ENCODE measurements around the gene LRRC3.

DNA sequence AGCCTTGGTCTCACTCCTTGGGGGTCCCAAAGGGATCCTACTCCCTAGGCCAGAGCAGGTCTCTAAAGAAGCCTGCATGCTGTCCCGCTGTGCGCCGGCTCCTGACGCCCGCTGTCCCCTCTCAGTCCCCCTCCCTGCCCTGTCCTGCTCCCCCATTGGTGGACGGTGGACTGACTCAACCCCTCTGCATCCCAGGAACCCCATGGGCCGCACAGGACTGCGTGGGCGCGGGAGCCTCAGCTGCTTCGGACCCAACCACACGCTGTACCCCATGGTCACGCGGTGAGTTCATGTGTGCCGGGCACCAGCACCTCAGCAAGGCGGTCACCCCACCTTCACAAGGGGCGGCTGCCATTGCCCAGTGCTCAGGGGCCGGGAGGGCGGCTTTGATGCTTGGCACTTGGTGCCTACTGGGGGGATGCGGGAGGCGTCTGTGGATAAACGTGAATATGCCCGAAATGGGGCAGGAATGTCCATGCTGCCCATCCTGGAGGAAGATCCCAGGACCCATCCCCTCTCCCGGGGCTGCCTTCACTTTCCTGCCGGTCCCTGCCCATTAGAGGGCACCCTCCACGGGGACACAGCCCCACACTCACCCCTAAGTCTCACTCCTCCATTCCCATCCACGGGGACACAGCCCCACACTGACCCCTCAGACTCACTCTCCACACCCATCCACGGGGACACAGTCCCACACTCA is 20.2 kb upstream of the LRRC3 start:
- TF ChIP-seq ZFP30 (CRISPR knock-in tag; IDR thresholded peaks at IDR 0.05) (no peak), ARNTL (CRISPR knock-in tag; IDR thresholded peaks at IDR 0.05; ENCODE audit: borderline replicate concordance, low read depth) (no peak), ZFP3 (CRISPR knock-in tag; IDR thresholded peaks at IDR 0.05) (no peak), ZC3H10 (CRISPR knock-in tag; IDR thresholded peaks at IDR 0.05) (no peak)
- TF ChIP-seq, protein P1, sequence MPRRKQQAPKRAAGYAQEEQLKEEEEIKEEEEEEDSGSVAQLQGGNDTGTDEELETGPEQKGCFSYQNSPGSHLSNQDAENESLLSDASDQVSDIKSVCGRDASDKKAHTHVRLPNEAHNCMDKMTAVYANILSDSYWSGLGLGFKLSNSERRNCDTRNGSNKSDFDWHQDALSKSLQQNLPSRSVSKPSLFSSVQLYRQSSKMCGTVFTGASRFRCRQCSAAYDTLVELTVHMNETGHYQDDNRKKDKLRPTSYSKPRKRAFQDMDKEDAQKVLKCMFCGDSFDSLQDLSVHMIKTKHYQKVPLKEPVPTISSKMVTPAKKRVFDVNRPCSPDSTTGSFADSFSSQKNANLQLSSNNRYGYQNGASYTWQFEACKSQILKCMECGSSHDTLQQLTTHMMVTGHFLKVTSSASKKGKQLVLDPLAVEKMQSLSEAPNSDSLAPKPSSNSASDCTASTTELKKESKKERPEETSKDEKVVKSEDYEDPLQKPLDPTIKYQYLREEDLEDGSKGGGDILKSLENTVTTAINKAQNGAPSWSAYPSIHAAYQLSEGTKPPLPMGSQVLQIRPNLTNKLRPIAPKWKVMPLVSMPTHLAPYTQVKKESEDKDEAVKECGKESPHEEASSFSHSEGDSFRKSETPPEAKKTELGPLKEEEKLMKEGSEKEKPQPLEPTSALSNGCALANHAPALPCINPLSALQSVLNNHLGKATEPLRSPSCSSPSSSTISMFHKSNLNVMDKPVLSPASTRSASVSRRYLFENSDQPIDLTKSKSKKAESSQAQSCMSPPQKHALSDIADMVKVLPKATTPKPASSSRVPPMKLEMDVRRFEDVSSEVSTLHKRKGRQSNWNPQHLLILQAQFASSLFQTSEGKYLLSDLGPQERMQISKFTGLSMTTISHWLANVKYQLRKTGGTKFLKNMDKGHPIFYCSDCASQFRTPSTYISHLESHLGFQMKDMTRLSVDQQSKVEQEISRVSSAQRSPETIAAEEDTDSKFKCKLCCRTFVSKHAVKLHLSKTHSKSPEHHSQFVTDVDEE (CRISPR knock-in tag; IDR thresholded peaks at IDR 0.05) = no peak
- TF ChIP-seq, protein P2, sequence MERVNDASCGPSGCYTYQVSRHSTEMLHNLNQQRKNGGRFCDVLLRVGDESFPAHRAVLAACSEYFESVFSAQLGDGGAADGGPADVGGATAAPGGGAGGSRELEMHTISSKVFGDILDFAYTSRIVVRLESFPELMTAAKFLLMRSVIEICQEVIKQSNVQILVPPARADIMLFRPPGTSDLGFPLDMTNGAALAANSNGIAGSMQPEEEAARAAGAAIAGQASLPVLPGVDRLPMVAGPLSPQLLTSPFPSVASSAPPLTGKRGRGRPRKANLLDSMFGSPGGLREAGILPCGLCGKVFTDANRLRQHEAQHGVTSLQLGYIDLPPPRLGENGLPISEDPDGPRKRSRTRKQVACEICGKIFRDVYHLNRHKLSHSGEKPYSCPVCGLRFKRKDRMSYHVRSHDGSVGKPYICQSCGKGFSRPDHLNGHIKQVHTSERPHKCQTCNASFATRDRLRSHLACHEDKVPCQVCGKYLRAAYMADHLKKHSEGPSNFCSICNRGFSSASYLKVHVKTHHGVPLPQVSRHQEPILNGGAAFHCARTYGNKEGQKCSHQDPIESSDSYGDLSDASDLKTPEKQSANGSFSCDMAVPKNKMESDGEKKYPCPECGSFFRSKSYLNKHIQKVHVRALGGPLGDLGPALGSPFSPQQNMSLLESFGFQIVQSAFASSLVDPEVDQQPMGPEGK (CRISPR knock-in tag; IDR thresholded peaks at IDR 0.05; ENCODE audit: borderline replicate concordance) = no peak
